ENCODE data around the gene SH3BP2. TPM values are rescaled to one million over a fixed set of nuclear protein-coding genes. Genes with fewer than 3 reads are reported as not detected.

Gene SH3BP2
- total RNA-seq, 1 donor from 2014 or later, result 88.5 TPM

- Mint-ChIP-seq H3K27me3 (no peaks in the 10 kb centered on the region), H3K4me3 (no peak overlapping the region), H3K9me3 (no peaks in the 10 kb centered on the region), H3K36me3 (ENCODE audit: low read depth) (peaks cover 32% of the 10 kb centered on the region), H3K4me1 (peaks cover 46% of the 10 kb centered on the region), H3K27ac (no peak overlapping the region)
- intact Hi-C loops (cut with micrococcal nuclease), result no loop called here
- DNase-seq, result no peak
Observed at GRCh38 chr4:2858451-2859217, 65.7 kb downstream of the SH3BP2 start.

DNA sequence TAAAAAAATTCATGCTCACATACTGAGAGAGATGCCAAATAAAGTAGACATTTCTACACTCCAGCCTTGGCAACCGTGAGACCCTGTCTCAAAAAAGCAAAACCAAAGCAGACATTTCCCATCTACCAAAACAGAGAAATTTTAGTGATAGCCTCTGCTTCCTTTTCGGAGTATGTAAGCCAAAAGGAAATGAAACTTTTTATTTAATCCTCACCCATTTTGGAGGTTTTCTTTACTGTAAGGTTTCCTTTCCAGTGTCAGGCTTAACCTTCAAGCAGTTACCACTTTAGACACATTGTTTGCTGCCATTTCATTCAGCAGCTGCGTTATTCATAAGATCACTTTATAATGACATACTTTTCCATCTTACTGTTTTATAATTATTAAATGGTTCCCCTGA, 66.6 kb downstream of the SH3BP2 start:
- no peak for DNase-seq
- H3K4me3 Mint-ChIP-seq, result no peak overlapping the region
- H3K9me3 Mint-ChIP-seq, result no peaks in the 10 kb centered on the region
- H3K4me1 Mint-ChIP-seq, result peaks cover 49% of the 10 kb centered on the region
- intact Hi-C loops (cut with micrococcal nuclease), result no loop called here
- H3K36me3 Mint-ChIP-seq (ENCODE audit: low read depth), result peaks cover 24% of the 10 kb centered on the region
- H3K27me3 Mint-ChIP-seq, result no peaks in the 10 kb centered on the region
- H3K27ac Mint-ChIP-seq, result no peak overlapping the region

- peaks cover 51% of the 10 kb centered on the region for H3K4me1 Mint-ChIP-seq
- no peak overlapping the region for H3K4me3 Mint-ChIP-seq
- H3K36me3 Mint-ChIP-seq (ENCODE audit: low read depth), result peaks cover 16% of the 10 kb centered on the region
- H3K9me3 Mint-ChIP-seq, result no peaks in the 10 kb centered on the region
- no peak overlapping the region for H3K27ac Mint-ChIP-seq
- H3K27me3 Mint-ChIP-seq, result no peaks in the 10 kb centered on the region
- intact Hi-C loops (cut with micrococcal nuclease), result no loop called here
- no peak for DNase-seq
Observed at GRCh38 chr4:2860391-2861348, 67.8 kb downstream of the SH3BP2 start.

GRCh38 chr4:2861631-2862436, 68.9 kb downstream of the SH3BP2 start:
- DNase-seq, result no peak
- intact Hi-C loops (cut with micrococcal nuclease), result no loop called here
- no peaks in the 10 kb centered on the region for H3K27me3 Mint-ChIP-seq
- no peak overlapping the region for H3K4me3 Mint-ChIP-seq
- no peak overlapping the region for H3K27ac Mint-ChIP-seq
- no peaks in the 10 kb centered on the region for H3K9me3 Mint-ChIP-seq
- H3K4me1 Mint-ChIP-seq, result peaks cover 48% of the 10 kb centered on the region
- peaks cover 12% of the 10 kb centered on the region for H3K36me3 Mint-ChIP-seq (ENCODE audit: low read depth)

DNA sequence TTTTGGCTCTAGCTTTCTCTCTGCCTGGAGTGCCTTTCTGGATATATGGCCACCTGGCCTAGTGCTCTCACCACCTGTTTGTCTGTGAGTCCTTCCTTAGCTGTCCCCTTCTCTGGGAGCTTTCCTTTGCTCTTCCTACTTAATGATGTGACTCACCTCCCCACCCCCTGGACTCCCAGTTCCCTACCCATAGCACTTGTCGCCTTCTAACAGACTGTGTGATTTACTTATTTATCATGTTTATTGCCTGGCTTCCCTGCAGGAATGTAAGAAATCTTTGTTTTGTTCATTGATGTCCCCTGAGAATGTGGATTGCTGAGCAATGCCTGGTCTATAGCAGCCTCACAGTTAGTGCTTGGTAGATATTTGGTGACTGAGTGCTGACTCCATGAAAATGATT, 69.6 kb downstream of the SH3BP2 start:
- no peak for DNase-seq
- intact Hi-C loops (cut with micrococcal nuclease), result no loop called here
- H3K36me3 Mint-ChIP-seq (ENCODE audit: low read depth), result peaks cover 11% of the 10 kb centered on the region
- H3K27ac Mint-ChIP-seq, result no peak overlapping the region
- no peak overlapping the region for H3K4me3 Mint-ChIP-seq
- peaks cover 48% of the 10 kb centered on the region for H3K4me1 Mint-ChIP-seq
- no peaks in the 10 kb centered on the region for H3K27me3 Mint-ChIP-seq
- H3K9me3 Mint-ChIP-seq, result no peaks in the 10 kb centered on the region

GRCh38 chr4:2863649-2864048, 70.8 kb downstream of the SH3BP2 start:
- no peak for DNase-seq
- Mint-ChIP-seq H3K27ac (peak overlapping the region; percentile 44), H3K27me3 (no peaks in the 10 kb centered on the region), H3K9me3 (no peaks in the 10 kb centered on the region), H3K4me1 (peaks cover 42% of the 10 kb centered on the region), H3K4me3 (no peak overlapping the region), H3K36me3 (ENCODE audit: low read depth) (peaks cover 11% of the 10 kb centered on the region)
- intact Hi-C loops (cut with micrococcal nuclease), result no loop called here

GRCh38 chr4:2865196-2865780, 72.4 kb downstream of the SH3BP2 start:
- Mint-ChIP-seq H3K9me3 (no peaks in the 10 kb centered on the region), H3K36me3 (ENCODE audit: low read depth) (peaks cover 6% of the 10 kb centered on the region), H3K4me3 (no peak overlapping the region), H3K27ac (no peak overlapping the region), H3K27me3 (no peaks in the 10 kb centered on the region), H3K4me1 (peaks cover 37% of the 10 kb centered on the region)
- intact Hi-C loops (cut with micrococcal nuclease), result no loop called here
- DNase-seq, result no peak

DNA sequence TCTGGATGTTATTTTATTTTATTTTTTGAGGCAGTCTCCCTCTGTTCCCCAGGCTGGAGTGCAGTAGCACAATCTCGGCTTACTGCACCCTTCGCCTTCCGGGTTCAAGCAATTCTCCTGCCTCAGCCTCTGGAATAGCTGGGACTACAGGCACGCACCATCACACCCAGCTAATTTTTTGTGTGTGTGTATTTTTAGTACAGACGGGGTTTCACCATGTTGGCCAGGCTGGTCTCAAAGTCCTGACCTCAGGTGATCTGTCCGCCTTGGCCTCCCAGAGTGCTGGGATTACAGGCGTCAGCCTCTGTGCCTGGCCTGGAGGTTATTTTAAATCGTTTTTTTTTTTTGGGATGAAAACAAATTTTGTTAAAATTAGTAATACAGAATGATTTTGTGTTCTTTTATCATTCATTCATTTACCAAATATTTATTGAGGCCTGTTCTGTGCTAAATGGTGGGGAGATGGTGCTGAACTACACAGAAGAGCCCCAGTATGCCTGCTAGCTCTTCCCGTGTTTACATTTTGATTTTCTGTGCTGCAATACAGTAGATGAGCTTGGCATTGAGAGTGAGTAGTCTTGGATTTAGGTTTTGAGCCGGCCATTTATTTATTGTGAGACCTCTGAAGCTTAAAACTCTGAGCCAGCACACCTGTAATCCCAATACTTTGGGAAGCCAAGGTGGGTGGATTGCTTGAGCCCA, 73.4 kb downstream of the SH3BP2 start:
- H3K9me3 Mint-ChIP-seq, result no peaks in the 10 kb centered on the region
- DNase-seq, result no peak
- peaks cover 4% of the 10 kb centered on the region for H3K36me3 Mint-ChIP-seq (ENCODE audit: low read depth)
- no peaks in the 10 kb centered on the region for H3K27me3 Mint-ChIP-seq
- no peak overlapping the region for H3K4me3 Mint-ChIP-seq
- H3K27ac Mint-ChIP-seq, result no peak overlapping the region
- intact Hi-C loops (cut with micrococcal nuclease), result no loop called here
- H3K4me1 Mint-ChIP-seq, result peaks cover 36% of the 10 kb centered on the region

DNA sequence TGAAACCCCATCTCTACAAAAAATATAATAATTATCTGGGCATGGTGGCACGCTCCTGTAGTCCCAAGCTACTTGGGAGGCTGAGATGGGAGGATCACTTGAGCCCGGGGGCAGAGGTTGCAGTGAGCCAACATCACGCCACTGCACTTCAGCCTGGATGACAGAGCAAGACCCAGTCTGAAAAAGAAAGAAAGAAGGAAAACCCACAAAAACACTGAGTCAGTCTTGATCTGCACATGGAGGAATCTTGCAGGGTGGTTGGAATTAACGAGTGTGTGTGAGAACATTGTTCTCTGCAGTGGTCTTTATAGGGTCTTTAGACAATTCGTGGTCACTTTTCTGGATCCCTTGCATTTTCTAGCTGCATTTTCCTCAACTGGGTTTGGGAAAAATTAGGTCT, 74.0 kb downstream of the SH3BP2 start:
- no peaks in the 10 kb centered on the region for H3K9me3 Mint-ChIP-seq
- peaks cover 4% of the 10 kb centered on the region for H3K36me3 Mint-ChIP-seq (ENCODE audit: low read depth)
- peaks cover 38% of the 10 kb centered on the region for H3K4me1 Mint-ChIP-seq
- DNase-seq, result no peak
- intact Hi-C loops (cut with micrococcal nuclease), result no loop called here
- H3K27me3 Mint-ChIP-seq, result no peaks in the 10 kb centered on the region
- H3K27ac Mint-ChIP-seq, result no peak overlapping the region
- H3K4me3 Mint-ChIP-seq, result no peak overlapping the region

DNA sequence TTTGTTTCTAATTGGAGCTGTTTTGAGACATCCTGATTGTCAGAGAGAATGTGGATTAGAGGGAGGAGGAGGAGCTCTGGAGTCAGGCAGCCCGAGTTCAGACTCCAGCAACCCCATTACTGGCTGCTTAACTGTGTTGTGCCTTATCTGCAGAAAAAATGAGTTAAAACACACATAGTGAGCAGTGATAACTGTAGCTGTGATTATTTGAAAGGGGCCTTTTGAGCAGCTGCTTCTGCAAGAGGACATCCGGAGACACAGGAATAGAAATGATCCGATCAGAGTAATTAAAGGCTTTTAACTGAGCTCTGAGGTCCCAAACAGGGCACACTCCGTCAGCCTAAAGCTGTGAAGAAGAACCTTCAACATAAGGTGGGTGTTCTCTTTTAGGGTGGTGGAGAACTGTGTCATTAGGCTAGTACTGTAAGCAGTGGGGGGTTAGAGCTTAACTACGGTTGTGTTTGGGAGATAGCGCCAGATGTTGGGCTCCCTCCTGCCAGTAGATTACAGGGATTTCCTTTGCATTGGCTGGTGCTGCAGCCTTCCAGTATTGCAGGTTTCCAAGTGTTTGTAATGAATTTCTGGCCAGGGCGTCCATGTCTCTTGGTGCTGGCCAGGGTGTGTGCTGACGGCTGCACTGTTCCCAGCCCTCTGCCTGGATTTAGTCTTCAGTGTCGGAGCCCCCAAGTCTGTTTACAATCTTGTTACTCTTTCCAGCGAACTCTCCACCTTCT, 75.0 kb downstream of the SH3BP2 start:
- peak overlapping the region; percentile 0 for H3K27ac Mint-ChIP-seq
- DNase-seq, result no peak
- no peak overlapping the region for H3K4me3 Mint-ChIP-seq
- peaks cover 4% of the 10 kb centered on the region for H3K36me3 Mint-ChIP-seq (ENCODE audit: low read depth)
- no peaks in the 10 kb centered on the region for H3K9me3 Mint-ChIP-seq
- peaks cover 34% of the 10 kb centered on the region for H3K4me1 Mint-ChIP-seq
- H3K27me3 Mint-ChIP-seq, result no peaks in the 10 kb centered on the region
- intact Hi-C loops (cut with micrococcal nuclease), result no loop called here

DNA sequence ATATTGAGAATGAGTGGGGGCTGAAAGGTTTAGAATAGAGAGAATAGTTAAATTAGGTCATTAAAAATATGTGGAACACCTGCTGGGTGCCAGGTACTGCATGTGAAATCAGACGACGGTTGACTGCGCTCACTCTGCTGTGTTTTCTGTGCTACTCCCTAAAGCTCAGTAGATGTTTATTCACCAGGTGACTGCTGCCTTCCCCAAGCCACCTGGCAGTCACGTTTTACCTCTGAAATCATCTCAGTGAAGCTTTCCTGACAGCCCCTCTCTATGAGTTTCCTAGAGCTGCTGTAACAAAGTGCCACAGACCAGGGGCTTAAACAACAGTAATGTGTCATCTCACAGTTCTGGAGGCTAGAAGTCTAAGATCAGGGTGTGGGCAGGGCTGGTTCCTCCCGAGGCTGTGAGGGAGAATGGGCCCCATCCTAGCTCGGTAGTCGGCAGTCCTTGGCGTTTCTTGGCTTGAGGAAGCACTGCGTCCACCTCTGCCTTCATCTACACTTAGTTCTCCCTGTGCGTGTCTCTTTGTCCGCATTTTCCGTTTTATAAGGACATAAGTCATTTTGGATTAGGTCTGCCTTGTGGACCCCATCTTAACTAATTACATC, 76.1 kb downstream of the SH3BP2 start:
- DNase-seq, result no peak
- H3K27ac Mint-ChIP-seq, result no peak overlapping the region
- peaks cover 30% of the 10 kb centered on the region for H3K4me1 Mint-ChIP-seq
- H3K27me3 Mint-ChIP-seq, result no peaks in the 10 kb centered on the region
- H3K9me3 Mint-ChIP-seq, result no peaks in the 10 kb centered on the region
- H3K4me3 Mint-ChIP-seq, result no peak overlapping the region
- intact Hi-C loops (cut with micrococcal nuclease), result no loop called here
- peaks cover 4% of the 10 kb centered on the region for H3K36me3 Mint-ChIP-seq (ENCODE audit: low read depth)

GRCh38 chr4:2869659-2870058, 76.8 kb downstream of the SH3BP2 start:
- Mint-ChIP-seq H3K4me1 (peaks cover 30% of the 10 kb centered on the region), H3K27me3 (no peaks in the 10 kb centered on the region), H3K9me3 (no peaks in the 10 kb centered on the region), H3K4me3 (no peak overlapping the region), H3K27ac (no peak overlapping the region), H3K36me3 (ENCODE audit: low read depth) (peaks cover 4% of the 10 kb centered on the region)
- DNase-seq, result no peak
- intact Hi-C loops (cut with micrococcal nuclease), result no loop called here

Data from activated CD4-positive, alpha-beta T cell treated with anti-CD3 and anti-CD28 coated beads, Interleukin-2, amount 10 ng/mL, durations not matched to agents 24 days and 14 days (primary cell).